Sigmoid colon (tissue), 4 donors: ENCODE measurements around the gene SNX33.

Source experiments
- CTCF ChIP-seq, 4 experiments: fragments of 450-650 bp in 3 of 4; fragments of 200-600 bp in 1 of 4; IDR thresholded peaks; one replicate each; pipeline ENCODE4 v1.5.1; 2016 to 2019; ENCODE audit warnings: antibody characterized with exemption in 4 of 4, mild to moderate bottlenecking in 3 of 4, moderate library complexity in 2 of 4
- EP300 ChIP-seq, 4 donors: sonication (generic); formaldehyde crosslinking; IDR thresholded peaks; one replicate each; pipeline ENCODE4 v1.6.1; 2017; ENCODE audit warnings: antibody characterized with exemption in 4 of 4

GRCh38 chr15:75674366-75674765 lies 26.7 kb downstream of the SNX33 start:
- no peak for TF ChIP-seq CTCF (IDR thresholded peaks at IDR 0.05)
- no peak for TF ChIP-seq EP300 (IDR thresholded peaks at IDR 0.05)
